GM10248 (cell line): ENCODE data around the gene COL4A1.

ENCODE experiments used
- CTCF ChIA-PET: fragments of 300-600 bp; sonication (Branson Sonifier 250); formaldehyde crosslinking; extraction: SDS; loops from one replicate; lab custom pipeline; 2021; ENCODE audit warnings: antibody characterized with exemption; lab: Yijun Ruan, JAX
- POLR2A ChIA-PET: fragments of 350-650 bp; sonication (Branson Sonifier 250); formaldehyde crosslinking; extraction: SDS; loops from one replicate; lab custom pipeline; 2020; ENCODE audit warnings: antibody characterized with exemption; lab: Yijun Ruan, JAX
- DNase-seq: peaks from one replicate; pipeline ENCODE4 v3.0.0; 2012; ENCODE audit errors: extremely low spot score
- TF ChIP-seq, protein P1 (sequence below): IDR thresholded peaks from 2 replicates; pipeline ENCODE4 v1.5.1; 2012; ENCODE audit warnings: mild to moderate bottlenecking, low read depth; ENCODE audit errors: extremely low read depth, missing control alignments, control extremely low read depth

Gene COL4A1

DNA sequence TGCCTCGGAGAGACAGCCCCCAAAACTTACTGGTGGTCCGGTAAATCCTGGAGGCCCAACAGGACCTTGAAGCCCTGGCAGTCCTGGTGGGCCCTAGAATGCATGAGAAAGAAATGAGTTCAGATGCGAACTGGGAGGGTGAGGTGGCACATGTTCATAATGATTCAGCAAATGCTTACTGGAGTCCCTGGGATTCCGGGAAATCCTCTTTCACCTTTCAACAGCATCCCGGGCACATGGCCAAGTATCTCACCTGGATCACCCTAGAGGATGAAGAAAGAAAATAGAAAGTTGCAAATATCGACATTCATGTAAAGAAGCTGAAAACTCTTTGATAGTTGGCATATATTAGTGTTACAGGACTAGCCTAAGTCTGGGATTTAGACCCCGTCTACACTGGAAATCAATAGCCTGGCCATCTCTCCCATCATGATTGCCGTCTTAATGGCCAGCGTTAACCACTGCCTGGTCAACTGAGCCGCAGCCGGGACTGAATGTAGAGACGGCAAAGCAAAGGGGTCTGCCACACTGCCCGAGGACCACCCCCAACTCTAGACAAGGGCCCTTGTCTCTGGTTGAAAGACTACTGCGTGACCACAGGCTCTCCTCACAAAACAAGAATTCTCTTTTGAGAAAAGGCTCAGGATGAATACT is 96.9 kb downstream of the COL4A1 start:
- POLR2A ChIA-PET, result no interaction called here
- CTCF ChIA-PET, result interaction anchor here (1.4 kb wide), 1 partner anchor 12 kb away, joined by 7 read pairs; no protein-coding TSS in a partner anchor
- no peak for DNase-seq
- TF ChIP-seq, protein P1, sequence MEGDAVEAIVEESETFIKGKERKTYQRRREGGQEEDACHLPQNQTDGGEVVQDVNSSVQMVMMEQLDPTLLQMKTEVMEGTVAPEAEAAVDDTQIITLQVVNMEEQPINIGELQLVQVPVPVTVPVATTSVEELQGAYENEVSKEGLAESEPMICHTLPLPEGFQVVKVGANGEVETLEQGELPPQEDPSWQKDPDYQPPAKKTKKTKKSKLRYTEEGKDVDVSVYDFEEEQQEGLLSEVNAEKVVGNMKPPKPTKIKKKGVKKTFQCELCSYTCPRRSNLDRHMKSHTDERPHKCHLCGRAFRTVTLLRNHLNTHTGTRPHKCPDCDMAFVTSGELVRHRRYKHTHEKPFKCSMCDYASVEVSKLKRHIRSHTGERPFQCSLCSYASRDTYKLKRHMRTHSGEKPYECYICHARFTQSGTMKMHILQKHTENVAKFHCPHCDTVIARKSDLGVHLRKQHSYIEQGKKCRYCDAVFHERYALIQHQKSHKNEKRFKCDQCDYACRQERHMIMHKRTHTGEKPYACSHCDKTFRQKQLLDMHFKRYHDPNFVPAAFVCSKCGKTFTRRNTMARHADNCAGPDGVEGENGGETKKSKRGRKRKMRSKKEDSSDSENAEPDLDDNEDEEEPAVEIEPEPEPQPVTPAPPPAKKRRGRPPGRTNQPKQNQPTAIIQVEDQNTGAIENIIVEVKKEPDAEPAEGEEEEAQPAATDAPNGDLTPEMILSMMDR, result no peak

- TF ChIP-seq, protein P1, result no peak
- ChIA-PET POLR2A (no interaction called here), CTCF (interaction anchor here (1.1 to 1.7 kb wide), 3 partner anchors 12 to 30 kb away, joined by 3 to 8 read pairs (median 3); no protein-coding TSS in a partner anchor)
- DNase-seq, result no peak
Measured at GRCh38 chr13:110208116-110208515, 98.8 kb downstream of the COL4A1 start.

DNA sequence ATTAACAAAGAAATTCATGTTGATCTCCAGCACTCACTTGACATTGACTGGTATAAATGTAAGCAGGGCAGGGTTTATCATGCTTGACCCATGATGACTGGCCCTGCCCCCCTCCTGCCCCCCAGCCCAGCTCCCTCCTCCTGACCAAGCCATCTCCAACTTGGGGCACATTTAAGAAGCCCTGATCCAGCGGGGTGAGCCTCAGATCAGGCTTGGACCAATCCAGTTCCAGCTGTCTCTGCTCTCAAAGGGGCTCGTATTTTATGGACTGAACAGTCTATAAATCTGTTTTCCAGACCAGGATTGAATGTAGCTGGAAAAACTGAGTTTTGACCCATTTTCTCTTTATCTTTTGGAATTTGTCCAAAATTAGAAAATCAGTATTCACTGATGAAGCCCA is 100.0 kb downstream of the COL4A1 start:
- TF ChIP-seq, protein P1, result no peak
- ChIA-PET POLR2A (no interaction called here), CTCF (interaction anchor here (1.1 to 1.7 kb wide), 3 partner anchors 10 to 31 kb away, joined by 3 to 8 read pairs (median 4); no protein-coding TSS in a partner anchor)
- no peak for DNase-seq

DNA sequence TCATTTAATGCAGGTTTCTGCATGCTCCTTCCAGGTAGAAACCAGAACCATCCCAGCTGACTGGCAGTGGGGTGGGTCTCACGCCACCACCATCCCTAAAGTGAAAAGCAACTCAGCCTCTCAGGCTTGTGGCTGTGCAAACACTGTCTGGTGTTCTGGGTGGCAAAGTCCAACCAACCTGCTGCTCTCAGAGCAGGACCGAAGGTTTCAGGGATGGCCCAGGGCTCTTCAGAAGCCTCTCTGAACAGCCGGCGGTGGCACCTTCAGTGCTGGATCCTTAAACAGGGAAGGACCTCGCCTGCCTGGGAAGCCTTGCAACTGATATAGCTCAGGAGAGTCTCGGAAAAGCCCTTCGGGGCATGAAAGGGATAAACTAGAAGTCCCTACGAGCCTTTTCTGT is 100.8 kb downstream of the COL4A1 start:
- ChIA-PET CTCF (interaction anchor here (0.8 kb wide), 1 partner anchor 16 kb away, joined by 3 read pairs; no protein-coding TSS in a partner anchor), POLR2A (no interaction called here)
- DNase-seq, result no peak
- TF ChIP-seq, protein P1, result no peak

- CTCF ChIA-PET, result no interaction called here
- POLR2A ChIA-PET, result no interaction called here
- TF ChIP-seq, protein P1, result no peak
- DNase-seq, result no peak
Measured at GRCh38 chr13:110201114-110201513, 105.8 kb downstream of the COL4A1 start.

- POLR2A ChIA-PET, result no interaction called here
- CTCF ChIA-PET, result no interaction called here
- DNase-seq, result no peak
- TF ChIP-seq, protein P1, result no peak
Measured at GRCh38 chr13:110200276-110200870, 106.6 kb downstream of the COL4A1 start.
